GM12892 (cell line): ENCODE results near the gene ZMIZ1.

Experiments used
- POLR2A ChIP-seq: IDR thresholded peaks from 2 replicates; pipeline ENCODE4 v1.6.1; 2011; ENCODE audit warnings: low read depth, low read length, control low read depth
- POLR2AphosphoS5 ChIP-seq: IDR thresholded peaks from 2 replicates; pipeline ENCODE4 v1.6.1; 2011; ENCODE audit warnings: low read depth, low read length, control low read depth
- TAF1 ChIP-seq: IDR thresholded peaks from 2 replicates; pipeline ENCODE4 v1.6.1; 2011; ENCODE audit warnings: low read depth, mild to moderate bottlenecking, control low read depth, low read length, borderline replicate concordance

DNA sequence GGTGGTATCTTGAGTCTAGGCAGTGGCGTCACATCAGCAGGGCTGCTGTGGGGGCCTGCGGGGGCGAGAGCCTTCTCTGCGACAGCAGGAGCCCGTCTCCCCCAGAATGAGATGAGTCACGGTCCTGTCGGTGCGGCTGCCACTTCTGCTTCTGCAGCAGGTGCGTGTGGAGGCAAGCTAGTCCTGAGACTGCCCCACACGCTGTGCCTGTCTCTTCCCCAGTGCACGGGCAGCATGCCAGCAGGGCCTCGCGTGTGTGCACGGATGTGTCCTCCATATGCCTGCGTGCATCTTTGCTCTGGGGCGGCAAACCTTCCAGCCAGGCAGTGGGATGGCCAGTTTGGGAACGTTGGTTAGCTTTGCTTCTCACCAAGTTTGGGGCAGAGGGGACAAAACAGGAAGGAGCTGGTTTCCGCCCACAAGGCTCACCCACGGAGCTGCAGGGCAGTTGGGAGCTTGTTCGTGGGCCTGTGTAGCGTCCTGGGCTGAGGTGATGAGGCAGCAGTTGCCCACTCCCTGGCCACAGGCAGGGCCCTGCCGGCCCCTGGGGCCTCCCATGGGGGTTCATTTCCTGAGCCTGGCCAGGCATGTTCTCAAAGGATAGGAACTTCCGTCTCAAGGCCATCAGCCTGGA lies 217.7 kb downstream of the ZMIZ1 start:
- TF ChIP-seq POLR2A (peak; percentile 92), POLR2AphosphoS5 (peak; percentile 98), TAF1 (peak; percentile 72)
